ENCODE measurements around the gene LCAT.
"Not testable (repeated sequence)": the region's sequence is repeated elsewhere in the genome, so short reads cannot be mapped to it uniquely, and the experiment has no call there.

LCAT gene

GRCh38 chr16:67931712-67932461 is 12.0 kb downstream of the LCAT start, which contains the start of gene CTRL:
Gene CTRL (minus strand): TSS chr16:67931862. CDS start chr16:67931852, 10 bp downstream.
- DNase-seq: no peak

DNA sequence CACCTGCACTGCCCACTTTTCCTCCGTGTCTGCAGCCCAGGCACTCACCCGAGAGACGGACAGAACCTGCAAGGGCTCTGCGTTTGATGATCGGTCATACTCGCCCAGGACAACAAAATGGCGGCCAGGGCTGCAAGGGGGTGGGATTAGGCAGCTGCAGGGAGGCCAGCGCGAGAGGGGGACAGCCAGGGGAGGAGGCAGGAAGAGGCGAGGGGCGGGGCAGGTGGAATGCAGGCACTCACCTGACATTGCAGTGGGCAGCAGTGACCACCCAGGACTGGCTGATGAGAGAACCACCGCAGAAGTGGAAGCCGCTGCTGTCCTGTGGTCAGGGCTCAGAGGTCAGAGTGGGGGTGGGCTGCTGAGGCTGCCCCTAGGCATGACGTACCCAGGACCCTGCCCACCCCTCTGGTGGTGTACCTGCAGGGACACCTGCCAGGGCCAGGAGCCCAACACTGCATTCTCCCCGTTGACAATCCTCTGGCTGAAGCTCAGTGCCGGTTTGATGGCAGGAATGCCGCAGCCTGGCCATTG is 13.2 kb downstream of the LCAT start:
- DNase-seq: no peak

GRCh38 chr16:67930191-67930590 is 13.7 kb downstream of the LCAT start:
- no peak for DNase-seq

- peak; percentile 69 for DNase-seq
Measured at GRCh38 chr16:67928561-67929364, 15.2 kb downstream of the LCAT start.

DNA sequence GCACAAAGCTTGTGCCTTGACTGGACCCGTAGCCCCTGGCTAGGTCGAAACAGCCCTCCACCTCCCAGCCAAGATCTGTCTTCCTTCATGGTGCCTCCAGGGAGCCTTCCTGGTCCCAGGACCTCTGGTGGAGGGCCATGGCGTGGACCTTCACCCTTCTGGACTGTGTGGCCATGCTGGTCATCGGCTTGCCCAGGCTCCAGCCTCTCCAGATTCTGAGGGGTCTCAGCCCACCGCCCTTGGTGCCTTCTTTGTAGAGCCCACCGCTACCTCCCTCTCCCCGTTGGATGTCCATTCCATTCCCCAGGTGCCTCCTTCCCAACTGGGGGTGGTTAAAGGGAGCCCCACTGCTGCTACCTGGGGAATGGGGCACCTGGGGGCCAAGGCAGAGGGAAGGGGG is 15.8 kb downstream of the LCAT start:
- no peak for DNase-seq

- no peak for DNase-seq
Measured at GRCh38 chr16:67927131-67927941, 16.6 kb downstream of the LCAT start.

DNA sequence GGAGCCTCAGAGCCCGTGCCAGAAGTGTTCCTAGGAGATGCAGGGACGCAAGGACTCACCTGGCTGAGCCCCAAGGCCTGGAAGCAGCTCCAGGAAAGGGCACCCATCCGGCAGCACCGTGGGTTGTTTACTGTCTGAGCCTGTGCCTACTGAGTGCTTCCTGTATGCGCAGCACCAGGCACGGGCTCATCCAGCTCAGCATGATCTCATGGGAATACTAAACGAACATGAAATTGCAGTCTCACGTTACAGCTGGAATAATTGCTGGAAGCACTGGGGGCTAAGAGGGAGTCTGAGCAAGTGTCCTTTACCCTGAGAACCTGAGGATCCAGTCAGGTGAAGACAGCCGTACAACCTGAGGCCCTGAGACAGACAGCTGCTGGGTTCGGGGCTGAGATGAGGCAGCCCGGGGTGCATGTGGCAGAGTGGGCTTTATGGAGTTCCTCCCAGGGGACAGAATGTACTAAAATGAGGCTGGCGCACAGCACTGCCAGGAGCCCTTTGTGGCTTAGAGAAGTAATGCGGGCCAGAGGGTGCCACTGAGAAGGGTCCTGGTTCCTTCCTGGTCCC is 17.7 kb downstream of the LCAT start:
- DNase-seq: peak; percentile 96

GRCh38 chr16:67924140-67924906 is 19.6 kb downstream of the LCAT start:
- no peak for DNase-seq

DNA sequence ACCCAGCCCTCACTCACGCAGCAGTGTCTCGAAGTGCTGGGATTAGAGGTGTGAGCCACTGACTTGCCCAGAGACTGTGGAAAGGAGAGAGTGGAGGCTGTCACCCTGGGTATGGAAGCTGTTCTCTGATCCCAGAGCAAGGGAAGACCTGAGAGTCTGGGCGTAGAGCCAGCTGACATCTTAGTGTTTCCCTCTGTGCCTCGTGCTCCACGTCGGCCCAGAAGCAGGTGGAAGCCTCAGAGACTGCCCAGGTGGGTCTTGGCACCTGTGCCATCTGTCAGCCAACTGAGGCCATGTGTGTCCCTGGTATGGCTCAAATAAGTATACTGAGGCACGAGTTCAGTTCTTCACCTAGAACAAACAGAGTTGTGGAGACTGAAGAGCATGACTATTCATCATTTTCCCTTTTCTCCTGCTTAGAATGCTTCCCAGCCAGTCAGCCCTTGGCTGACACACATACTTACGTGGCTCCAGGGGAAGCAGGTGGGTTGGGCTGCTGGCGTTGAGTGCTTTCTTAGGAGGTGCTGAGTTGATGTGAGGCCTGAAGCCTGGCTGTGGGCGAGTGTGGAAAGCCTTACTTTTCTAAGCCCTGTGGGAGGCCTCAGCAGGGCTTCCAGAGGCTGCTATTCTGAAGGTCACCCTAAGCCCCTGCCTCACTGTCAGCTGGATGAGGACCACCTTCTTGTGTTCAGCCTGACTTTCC is 20.4 kb downstream of the LCAT start:
- DNase-seq: peak; percentile 81

DNA sequence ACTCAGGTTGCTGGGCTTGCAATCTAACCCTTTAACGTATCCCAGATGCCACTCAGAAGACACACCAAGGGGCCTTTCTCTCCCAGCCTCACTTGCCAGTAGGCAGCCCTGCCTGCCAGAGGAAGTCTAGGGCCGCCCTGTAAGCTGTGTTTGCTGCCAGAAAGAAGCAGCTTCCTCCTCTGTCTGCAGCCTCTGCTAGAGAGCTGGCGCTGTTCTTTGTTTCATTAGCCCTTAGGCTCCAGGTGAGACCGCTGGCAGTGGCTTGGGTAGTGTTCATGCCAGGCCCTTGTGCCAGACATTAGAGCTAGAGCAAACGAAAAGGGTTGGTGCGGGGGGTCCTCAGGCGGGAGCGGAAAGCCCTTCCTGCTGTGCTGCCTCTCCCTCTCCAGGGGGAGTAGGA is 21.2 kb downstream of the LCAT start:
- no peak for DNase-seq

- DNase-seq: no peak
Measured at GRCh38 chr16:67922221-67922620, 21.7 kb downstream of the LCAT start.

DNA sequence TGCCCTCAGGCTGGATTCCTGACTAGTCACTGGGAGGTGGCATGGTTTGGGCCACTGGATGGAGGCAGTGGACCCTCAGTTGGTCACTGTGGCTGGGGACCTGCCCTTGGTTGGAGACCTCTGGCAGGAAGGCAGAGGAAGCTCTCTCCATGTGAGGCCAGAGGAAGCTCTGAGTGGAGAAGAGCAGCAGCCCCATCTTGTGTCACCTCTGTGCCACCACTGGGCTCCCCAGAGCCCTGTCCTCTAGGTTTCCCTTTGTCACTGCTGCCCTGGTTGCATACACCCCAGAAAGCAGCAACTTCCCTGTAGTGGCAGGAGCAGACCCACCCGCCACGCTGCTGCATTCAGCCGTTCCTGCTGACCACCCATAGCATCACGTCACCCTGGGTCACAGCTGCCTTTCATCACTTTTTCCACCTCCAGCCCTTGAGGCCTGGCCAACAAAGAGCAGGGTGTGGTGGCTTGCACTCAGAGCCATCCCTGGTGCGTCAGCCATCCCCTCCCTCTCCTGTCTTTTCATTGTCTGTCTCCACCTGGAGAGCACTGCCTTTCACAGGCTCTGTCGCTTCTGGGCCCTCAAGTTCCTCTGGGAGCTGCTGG is 24.2 kb downstream of the LCAT start:
- no peak for DNase-seq

GRCh38 chr16:67917852-67918236 is 26.1 kb downstream of the LCAT start:
- DNase-seq: no peak

DNA sequence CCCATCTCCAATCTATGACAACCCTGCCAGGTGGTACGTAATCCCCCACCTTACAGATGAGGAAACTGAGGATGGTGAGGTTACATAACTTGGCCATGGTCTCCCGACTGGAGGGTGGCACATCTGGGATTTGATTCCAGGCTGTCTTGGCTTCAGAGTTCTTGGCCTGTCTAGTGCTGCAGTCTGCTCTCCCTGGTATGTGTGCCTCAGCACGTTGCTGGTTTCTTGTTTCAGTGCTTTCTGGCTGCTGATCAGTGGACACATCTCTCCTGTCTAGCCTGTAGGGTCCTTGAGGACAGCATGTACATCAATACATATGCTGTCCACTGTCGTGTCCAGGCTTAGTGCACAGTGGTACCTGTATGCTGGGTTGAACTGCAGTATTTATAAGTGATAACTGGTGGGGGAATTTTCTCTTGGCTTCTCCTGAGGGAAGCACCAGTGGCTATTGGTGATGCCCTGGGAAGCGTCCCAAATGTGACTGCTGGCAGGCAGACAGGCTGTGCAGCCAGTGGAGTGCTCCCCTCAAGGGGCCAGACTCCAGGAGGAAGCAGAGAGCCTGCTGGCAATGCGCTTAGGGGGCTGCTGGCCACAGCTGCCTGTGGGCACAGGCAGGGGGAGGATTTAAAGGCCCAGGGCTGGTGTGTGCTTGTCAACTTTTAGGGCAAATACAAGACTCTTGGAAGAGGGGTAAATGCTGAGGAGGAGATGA is 26.6 kb downstream of the LCAT start:
- DNase-seq: no peak

- no peak for DNase-seq
Measured at GRCh38 chr16:67915831-67916723, 27.8 kb downstream of the LCAT start.

DNA sequence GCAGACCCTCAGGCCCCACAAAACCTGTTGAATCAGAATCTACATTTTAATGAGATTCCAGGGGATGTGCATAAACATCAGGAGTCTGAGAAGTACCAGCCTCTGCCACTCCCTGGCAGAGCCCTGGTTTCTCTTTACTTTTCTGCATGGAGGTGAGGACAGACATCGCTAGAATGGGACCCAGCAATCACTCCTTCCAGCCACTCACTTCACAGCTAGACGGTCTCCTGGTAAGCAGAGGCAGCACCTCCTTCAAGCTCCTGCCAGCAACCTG is 28.5 kb downstream of the LCAT start:
- not testable (repeated sequence) for DNase-seq

- no peak for DNase-seq
Measured at GRCh38 chr16:67914758-67915495, 29.0 kb downstream of the LCAT start.

DNA sequence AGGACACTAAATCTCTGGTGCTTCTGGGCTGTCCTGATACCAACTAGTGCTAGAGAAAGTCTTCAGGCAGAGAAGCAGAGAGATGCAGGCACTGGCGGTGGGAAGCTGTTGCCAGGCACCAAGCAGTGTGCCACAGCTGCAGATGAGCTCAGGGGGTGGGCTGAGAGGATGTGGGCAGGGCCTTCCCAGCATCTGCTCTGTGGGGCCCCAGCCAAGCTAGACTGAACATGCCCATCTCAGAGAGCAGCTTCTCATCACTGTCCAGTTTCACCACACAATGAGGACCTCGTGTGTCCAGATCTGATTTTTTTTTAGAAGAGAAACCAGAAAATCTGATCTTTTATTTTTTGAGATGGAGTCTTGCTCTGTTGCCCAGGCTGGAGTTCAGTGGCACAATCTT is 33.8 kb downstream of the LCAT start:
- DNase-seq: peak; percentile 41
